ENCODE measurements around the gene SH2D6.

SH2D6 gene

GRCh38 chr2:85423525-85423924, 5.0 kb downstream of the SH2D6 start:
- no peak for DNase-seq (ENCODE audit: insufficient read length, low spot score)
- no peak for FAIRE-seq
- TF ChIP-seq, protein P1, sequence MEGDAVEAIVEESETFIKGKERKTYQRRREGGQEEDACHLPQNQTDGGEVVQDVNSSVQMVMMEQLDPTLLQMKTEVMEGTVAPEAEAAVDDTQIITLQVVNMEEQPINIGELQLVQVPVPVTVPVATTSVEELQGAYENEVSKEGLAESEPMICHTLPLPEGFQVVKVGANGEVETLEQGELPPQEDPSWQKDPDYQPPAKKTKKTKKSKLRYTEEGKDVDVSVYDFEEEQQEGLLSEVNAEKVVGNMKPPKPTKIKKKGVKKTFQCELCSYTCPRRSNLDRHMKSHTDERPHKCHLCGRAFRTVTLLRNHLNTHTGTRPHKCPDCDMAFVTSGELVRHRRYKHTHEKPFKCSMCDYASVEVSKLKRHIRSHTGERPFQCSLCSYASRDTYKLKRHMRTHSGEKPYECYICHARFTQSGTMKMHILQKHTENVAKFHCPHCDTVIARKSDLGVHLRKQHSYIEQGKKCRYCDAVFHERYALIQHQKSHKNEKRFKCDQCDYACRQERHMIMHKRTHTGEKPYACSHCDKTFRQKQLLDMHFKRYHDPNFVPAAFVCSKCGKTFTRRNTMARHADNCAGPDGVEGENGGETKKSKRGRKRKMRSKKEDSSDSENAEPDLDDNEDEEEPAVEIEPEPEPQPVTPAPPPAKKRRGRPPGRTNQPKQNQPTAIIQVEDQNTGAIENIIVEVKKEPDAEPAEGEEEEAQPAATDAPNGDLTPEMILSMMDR (IDR thresholded peaks at IDR 0.05; ENCODE audit: insufficient read depth, missing control alignments), result no peak

DNA sequence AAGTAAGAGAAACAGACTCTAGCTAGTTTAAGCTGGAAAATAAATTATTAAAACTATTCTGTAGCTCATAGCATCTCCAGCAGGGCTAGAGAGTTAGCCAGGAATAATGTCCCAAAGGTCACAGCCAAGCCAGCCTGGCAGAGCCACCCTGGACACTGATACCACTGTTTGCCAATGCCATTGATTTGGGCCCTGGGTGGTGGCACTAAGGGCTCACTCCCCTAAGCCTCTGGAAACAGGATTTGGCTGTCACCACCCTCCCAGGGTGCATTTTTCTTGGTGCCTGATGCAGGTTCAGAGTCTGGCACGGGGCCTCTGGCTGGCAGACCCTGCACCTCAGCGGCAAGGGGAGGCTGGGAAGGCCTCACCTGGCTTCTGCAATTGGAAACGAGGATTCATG, 7.1 kb downstream of the SH2D6 start:
- no peak for DNase-seq (ENCODE audit: insufficient read length, low spot score)
- TF ChIP-seq, protein P1 (IDR thresholded peaks at IDR 0.05; ENCODE audit: insufficient read depth, missing control alignments), result no peak
- FAIRE-seq, result no peak

- TF ChIP-seq, protein P1 (IDR thresholded peaks at IDR 0.05; ENCODE audit: insufficient read depth, missing control alignments), result no peak
- FAIRE-seq (no peak), DNase-seq (ENCODE audit: insufficient read length, low spot score) (no peak)
These were observed 8.9 kb downstream of the SH2D6 start for GRCh38 chr2:85427300-85427835.

DNA sequence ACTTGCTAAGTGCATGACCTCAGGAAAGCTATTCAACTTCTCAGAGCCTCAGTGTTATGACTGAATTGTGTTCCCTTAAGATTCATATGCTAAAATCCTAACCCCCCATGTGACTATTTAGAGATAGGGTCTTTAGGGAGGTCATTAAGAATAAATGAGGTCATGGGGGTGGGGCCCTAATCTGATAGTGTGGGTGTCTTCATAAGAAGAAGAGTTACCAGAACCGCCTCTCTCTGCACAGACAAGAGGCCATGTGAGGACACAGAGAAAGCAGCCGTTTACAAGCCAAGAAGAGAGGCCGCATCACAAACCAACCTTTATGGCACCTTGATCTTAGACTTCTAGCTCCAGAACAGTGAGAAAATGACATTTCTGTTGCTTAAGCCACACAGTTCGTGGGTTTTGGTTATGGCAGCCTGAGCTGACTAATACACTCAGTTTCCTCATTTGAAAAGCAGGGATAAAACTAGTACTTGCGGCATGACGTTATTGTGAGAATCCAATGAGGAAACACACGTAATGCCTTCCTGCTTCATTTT, 9.9 kb downstream of the SH2D6 start:
- no peak for FAIRE-seq
- no peak for DNase-seq (ENCODE audit: insufficient read length, low spot score)
- TF ChIP-seq, protein P1 (IDR thresholded peaks at IDR 0.05; ENCODE audit: insufficient read depth, missing control alignments), result no peak

- TF ChIP-seq, protein P1 (IDR thresholded peaks at IDR 0.05; ENCODE audit: insufficient read depth, missing control alignments), result no peak
- no peak for FAIRE-seq
- DNase-seq (ENCODE audit: insufficient read length, low spot score), result no peak
These were observed 10.9 kb downstream of the SH2D6 start for GRCh38 chr2:85429213-85429923.

DNA sequence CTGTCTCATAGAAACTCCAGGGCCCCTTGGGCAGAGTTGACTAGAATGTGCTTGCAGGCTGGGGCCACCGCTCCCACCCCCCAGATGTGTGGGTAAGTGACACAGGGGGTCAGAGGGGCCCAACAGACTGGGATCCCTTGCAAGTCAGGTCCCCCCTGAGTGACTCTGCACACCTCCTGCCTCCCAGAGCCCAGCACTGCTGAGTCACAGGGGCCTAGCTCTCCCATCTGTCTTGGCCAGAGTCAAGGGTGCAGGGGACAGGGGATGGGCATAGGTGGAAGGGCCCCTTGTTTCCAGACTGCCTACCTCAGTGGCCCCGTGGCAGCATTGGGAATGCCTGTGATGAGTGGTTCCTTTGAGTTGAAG, 11.4 kb downstream of the SH2D6 start:
- TF ChIP-seq, protein P1 (IDR thresholded peaks at IDR 0.05; ENCODE audit: insufficient read depth, missing control alignments), result no peak
- FAIRE-seq (no peak), DNase-seq (ENCODE audit: insufficient read length, low spot score) (no peak)
